HEK293 (cell line): ENCODE results near the gene PDF.

Experiments
- CTCF ChIA-PET: fragments of 350-600 bp; formaldehyde crosslinking; extraction: SDS; loops from one replicate; lab custom pipeline; 2021; ENCODE audit warnings: antibody characterized with exemption; lab: Yijun Ruan, JAX
- POLR2A ChIA-PET: fragments of 300-600 bp; formaldehyde crosslinking; extraction: SDS; loops from one replicate; lab custom pipeline; 2020; ENCODE audit warnings: antibody characterized with exemption, inconsistent platforms; lab: Yijun Ruan, JAX
- H3K27ac ChIP-seq: fragments of 200-500 bp; sonication (Bioruptor generic); 2 replicates; pipeline ENCODE4 v1.5.1; 2014; ENCODE audit warnings: low read depth, low read length, control low read depth, inconsistent platforms; ENCODE audit errors: extremely low read depth
- H3K36me3 ChIP-seq, 2 experiments: fragments of 200-500 bp in 1 of 2; sonication (Bioruptor generic) in 1 of 2; 1 replicate in 1 of 2; 2 replicates in 1 of 2; pipeline ENCODE4 v1.5.1; 2014 to 2017; ENCODE audit warnings: inconsistent platforms in 2 of 2, low read length in 2 of 2; ENCODE audit not compliant: control insufficient read depth in 2 of 2, insufficient read depth in 1 of 2
- H3K4me1 ChIP-seq: fragments of 200-500 bp; sonication (Bioruptor generic); 2 replicates; pipeline ENCODE4 v1.5.1; 2014; ENCODE audit warnings: mild to moderate bottlenecking, low read length, inconsistent platforms; ENCODE audit not compliant: control insufficient read depth, insufficient read depth
- H3K4me3 ChIP-seq: 2 replicates; pipeline ENCODE4 v1.5.1; 2011; ENCODE audit warnings: low read depth, mild to moderate bottlenecking, control low read depth, low read length, moderate library complexity
- H3K9me3 ChIP-seq: fragments of 200-500 bp; sonication (Bioruptor generic); 2 replicates; pipeline ENCODE4 v1.5.1; 2014; ENCODE audit warnings: low read depth, low read length, inconsistent platforms; ENCODE audit not compliant: control insufficient read depth, insufficient read depth
- HOXD13 ChIP-seq: sonication (generic); formaldehyde crosslinking; IDR thresholded peaks from 2 replicates; pipeline ENCODE4 v1.8.0; 2022; ENCODE audit warnings: missing genetic modification reagents, borderline replicate concordance
- IKZF3 ChIP-seq: fragments of 450-650 bp; IDR thresholded peaks from 2 replicates; pipeline ENCODE4 v1.5.0; 2018; ENCODE audit warnings: missing biosample characterization, mild to moderate bottlenecking, missing genetic modification characterization, moderate library complexity
- MYNN ChIP-seq: fragments of 450-650 bp; formaldehyde crosslinking; IDR thresholded peaks from 2 replicates; pipeline ENCODE4 v1.5.1; 2016; ENCODE audit warnings: missing biosample characterization, missing genetic modification characterization, borderline replicate concordance
- SP2 ChIP-seq: fragments of 450-650 bp; formaldehyde crosslinking; IDR thresholded peaks from 2 replicates; pipeline ENCODE4 v1.5.1; 2016; ENCODE audit warnings: missing biosample characterization, missing genetic modification characterization
- WT1 ChIP-seq: fragments of 450-650 bp; formaldehyde crosslinking; IDR thresholded peaks from 2 replicates; pipeline ENCODE4 v1.5.1; 2016; ENCODE audit warnings: missing biosample characterization, missing genetic modification characterization
- ZBTB20 ChIP-seq: fragments of 450-650 bp; formaldehyde crosslinking; IDR thresholded peaks from 2 replicates; pipeline ENCODE4 v1.5.1; 2016; ENCODE audit warnings: missing biosample characterization, missing genetic modification characterization
- ZBTB8A ChIP-seq: fragments of 450-650 bp; formaldehyde crosslinking; IDR thresholded peaks from 2 replicates; pipeline ENCODE4 v1.5.1; 2016; ENCODE audit warnings: missing biosample characterization, missing genetic modification characterization
- ZEB2 ChIP-seq: fragments of 450-650 bp; formaldehyde crosslinking; IDR thresholded peaks from 2 replicates; pipeline ENCODE4 v1.5.1; 2016; ENCODE audit warnings: missing biosample characterization, missing genetic modification characterization
- ZFHX2 ChIP-seq: fragments of 450-650 bp; formaldehyde crosslinking; conservative IDR thresholded peaks from 2 replicates; pipeline ENCODE4 v1.5.1; 2016; ENCODE audit warnings: missing biosample characterization, missing genetic modification characterization
- ZIC2 ChIP-seq: fragments of 450-650 bp; formaldehyde crosslinking; IDR thresholded peaks from 2 replicates; pipeline ENCODE4 v1.5.1; 2016; ENCODE audit warnings: missing biosample characterization, missing genetic modification characterization
- ZNF114 ChIP-seq: fragments of 450-650 bp; formaldehyde crosslinking; IDR thresholded peaks from 2 replicates; pipeline ENCODE4 v1.5.0; 2017; ENCODE audit warnings: missing biosample characterization, missing genetic modification characterization
- ZNF138 ChIP-seq: fragments of 450-650 bp; formaldehyde crosslinking; IDR thresholded peaks from 2 replicates; pipeline ENCODE4 v1.5.1; 2016; ENCODE audit warnings: missing biosample characterization, missing genetic modification characterization, borderline replicate concordance
- ZNF2 ChIP-seq: fragments of 450-650 bp; formaldehyde crosslinking; IDR thresholded peaks from 2 replicates; pipeline ENCODE4 v1.5.1; 2016; ENCODE audit warnings: missing biosample characterization, missing genetic modification characterization
- ZNF239 ChIP-seq: fragments of 450-650 bp; formaldehyde crosslinking; IDR thresholded peaks from 2 replicates; pipeline ENCODE4 v1.5.1; 2016; ENCODE audit warnings: missing biosample characterization, missing genetic modification characterization
- ZNF248 ChIP-seq: fragments of 450-650 bp; formaldehyde crosslinking; IDR thresholded peaks from 2 replicates; pipeline ENCODE4 v1.5.1; 2017; ENCODE audit warnings: missing biosample characterization, missing genetic modification characterization
- ZNF324 ChIP-seq: fragments of 450-650 bp; formaldehyde crosslinking; IDR thresholded peaks from 2 replicates; pipeline ENCODE4 v1.5.1; 2016; ENCODE audit warnings: missing biosample characterization, missing genetic modification characterization
- ZNF341 ChIP-seq: fragments of 450-650 bp; formaldehyde crosslinking; IDR thresholded peaks from 2 replicates; pipeline ENCODE4; 2016; ENCODE audit warnings: low read depth, missing biosample characterization, missing genetic modification characterization
- ZNF354C ChIP-seq: fragments of 450-650 bp; formaldehyde crosslinking; IDR thresholded peaks from 2 replicates; pipeline ENCODE4 v1.5.1; 2016; ENCODE audit warnings: missing biosample characterization, missing genetic modification characterization, low read depth, borderline replicate concordance
- ZNF394 ChIP-seq: fragments of 450-650 bp; formaldehyde crosslinking; IDR thresholded peaks from 2 replicates; pipeline ENCODE4 v1.5.1; 2016; ENCODE audit warnings: missing biosample characterization, missing genetic modification characterization, mild to moderate bottlenecking, moderate library complexity, borderline replicate concordance
- ZNF423 ChIP-seq: fragments of 450-650 bp; formaldehyde crosslinking; IDR thresholded peaks from 2 replicates; pipeline ENCODE4 v1.5.1; 2016; ENCODE audit warnings: missing biosample characterization, missing genetic modification characterization
- ZNF514 ChIP-seq: fragments of 450-650 bp; formaldehyde crosslinking; IDR thresholded peaks from 2 replicates; pipeline ENCODE4 v1.5.1; 2016; ENCODE audit warnings: missing biosample characterization, missing genetic modification characterization
- ZNF530 ChIP-seq: fragments of 450-650 bp; formaldehyde crosslinking; IDR thresholded peaks from 2 replicates; pipeline ENCODE4 v1.5.1; 2016; ENCODE audit warnings: low read depth, missing biosample characterization, missing genetic modification characterization
- ZNF623 ChIP-seq: fragments of 450-650 bp; formaldehyde crosslinking; IDR thresholded peaks from 2 replicates; pipeline ENCODE4 v1.5.1; 2016; ENCODE audit warnings: missing biosample characterization, missing genetic modification characterization
- TF ChIP-seq, protein P1 (sequence below): fragments of 450-650 bp; formaldehyde crosslinking; IDR thresholded peaks from 2 replicates; pipeline ENCODE4 v1.5.1; 2017; ENCODE audit warnings: missing biosample characterization, missing genetic modification characterization
- TF ChIP-seq, protein P2 (sequence below): fragments of 450-650 bp; formaldehyde crosslinking; IDR thresholded peaks from 2 replicates; pipeline ENCODE4 v1.5.1; 2016; ENCODE audit warnings: missing biosample characterization, missing genetic modification characterization
- TF ChIP-seq, protein P3 (sequence below): fragments of 450-650 bp; formaldehyde crosslinking; IDR thresholded peaks from 2 replicates; pipeline ENCODE4 v1.5.1; 2017; ENCODE audit warnings: missing biosample characterization, missing genetic modification characterization

Gene PDF

DNA sequence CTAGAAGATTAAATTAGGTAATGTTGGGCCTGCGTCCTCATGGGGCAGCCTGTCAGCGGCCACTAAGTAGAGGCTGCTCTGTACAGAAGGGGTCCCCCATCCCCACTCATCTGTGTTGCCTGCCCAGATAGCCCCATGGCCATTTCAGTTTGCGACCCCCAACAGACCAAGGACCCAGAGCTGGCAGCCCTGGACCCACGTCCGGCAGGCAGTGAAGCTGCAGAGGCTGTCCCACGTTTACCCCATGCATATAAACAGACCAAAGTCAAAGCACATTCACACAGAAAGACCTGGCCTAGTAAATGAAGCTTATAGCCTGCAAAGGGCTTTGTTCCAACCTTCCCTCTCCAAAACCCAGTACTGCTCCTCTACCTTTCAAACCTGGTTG is 4.6 kb downstream of the PDF start:
- TF ChIP-seq, protein P1, sequence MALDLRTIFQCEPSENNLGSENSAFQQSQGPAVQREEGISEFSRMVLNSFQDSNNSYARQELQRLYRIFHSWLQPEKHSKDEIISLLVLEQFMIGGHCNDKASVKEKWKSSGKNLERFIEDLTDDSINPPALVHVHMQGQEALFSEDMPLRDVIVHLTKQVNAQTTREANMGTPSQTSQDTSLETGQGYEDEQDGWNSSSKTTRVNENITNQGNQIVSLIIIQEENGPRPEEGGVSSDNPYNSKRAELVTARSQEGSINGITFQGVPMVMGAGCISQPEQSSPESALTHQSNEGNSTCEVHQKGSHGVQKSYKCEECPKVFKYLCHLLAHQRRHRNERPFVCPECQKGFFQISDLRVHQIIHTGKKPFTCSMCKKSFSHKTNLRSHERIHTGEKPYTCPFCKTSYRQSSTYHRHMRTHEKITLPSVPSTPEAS (tag by site-specific recombination), result no peak
- TF ChIP-seq ZNF239 (tag by site-specific recombination) (no peak), ZNF423 (tag by site-specific recombination) (no peak), ZNF114 (tag by site-specific recombination) (no peak)
- H3K36me3 ChIP-seq, result peaks cover 25 to 84% of the 10 kb centered on the region in 2 experiments; a peak in 2 of 3 replicates
- ChIA-PET POLR2A (no interaction called here), CTCF (no interaction called here)
- H3K27ac ChIP-seq, result peak overlapping the region; percentile 38; the same call in 1 of the 2 replicates
- no peak overlapping the region for H3K4me3 ChIP-seq
- H3K4me1 ChIP-seq, result peaks cover 8% of the 10 kb centered on the region
- no peaks in the 10 kb centered on the region for H3K9me3 ChIP-seq

DNA sequence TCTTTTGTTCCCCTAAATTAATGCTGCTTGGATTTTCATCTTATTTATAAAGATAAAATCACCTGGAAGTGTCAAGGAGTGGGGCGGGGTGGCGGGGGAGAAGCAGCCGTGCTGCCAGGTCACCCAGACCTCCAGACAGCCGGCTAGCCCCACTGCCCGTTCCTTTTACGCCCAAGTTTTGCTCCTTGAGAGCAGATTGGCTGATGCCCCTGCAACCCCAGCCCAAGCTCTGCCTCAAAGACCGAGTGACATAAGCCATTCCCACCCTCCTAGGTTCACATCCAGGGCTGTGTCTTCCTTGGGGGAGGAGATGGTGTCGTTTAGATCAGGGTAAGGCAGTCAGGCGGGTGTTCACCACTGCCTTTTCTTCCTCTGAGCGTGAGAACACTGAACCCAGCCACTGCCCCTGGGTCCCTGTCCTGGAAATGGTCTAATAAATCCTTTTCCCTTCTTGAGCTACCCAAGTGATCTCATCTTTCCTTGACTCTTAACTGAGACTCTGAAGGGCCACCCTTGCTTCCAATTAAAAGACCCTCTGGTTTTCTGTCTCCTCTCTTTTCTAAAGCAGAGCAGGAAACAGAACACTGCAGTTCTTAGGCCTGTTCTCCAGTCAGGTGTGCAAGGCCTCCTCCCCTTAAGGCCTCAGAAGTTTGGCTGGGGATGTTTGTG is 5.7 kb downstream of the PDF start:
- ChIA-PET POLR2A (interaction anchor here (1.2 kb wide), 1 partner anchor 9 kb away, joined by 6 read pairs; no protein-coding TSS in a partner anchor), CTCF (no interaction called here)

DNA sequence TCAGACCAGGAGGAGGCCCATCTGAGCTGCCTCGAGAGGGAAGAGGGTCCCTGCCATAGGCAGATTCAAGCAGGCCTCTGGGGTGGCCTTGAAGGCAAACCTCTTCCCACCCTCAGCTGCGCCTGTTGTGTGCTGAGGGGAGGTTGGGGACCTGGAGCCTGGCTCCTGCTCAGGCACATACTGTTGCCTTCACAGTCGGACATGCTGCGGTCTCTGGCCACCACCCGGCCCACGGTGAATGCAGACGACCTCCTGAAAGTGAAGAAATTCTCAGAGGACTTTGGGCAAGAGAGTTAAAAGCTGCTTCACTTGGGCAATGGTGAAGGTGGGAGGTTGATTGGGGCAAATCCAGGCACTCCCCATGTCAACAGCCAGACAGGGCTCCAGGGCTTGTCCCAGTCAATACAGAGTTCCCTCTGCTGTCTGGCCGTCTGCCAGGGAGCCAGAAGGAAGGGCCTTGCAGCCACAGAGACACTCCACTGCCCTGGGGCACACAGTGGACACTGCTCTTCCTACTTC is 6.3 kb downstream of the PDF start:
- Histone ChIP-seq H3K27ac (peak overlapping the region; percentile 50), H3K4me1 (peaks cover 8% of the 10 kb centered on the region), H3K4me3 (no peak overlapping the region), H3K36me3 (peaks cover 25 to 95% of the 10 kb centered on the region in 2 experiments; a peak in 2 of 3 replicates), H3K9me3 (no peaks in the 10 kb centered on the region)
- POLR2A ChIA-PET, result interaction anchor here (0.6 to 1.2 kb wide), 2 partner anchors 9 to 12 kb away, joined by 3 to 6 read pairs; no protein-coding TSS in a partner anchor
- CTCF ChIA-PET, result no interaction called here
- TF ChIP-seq, protein P2, sequence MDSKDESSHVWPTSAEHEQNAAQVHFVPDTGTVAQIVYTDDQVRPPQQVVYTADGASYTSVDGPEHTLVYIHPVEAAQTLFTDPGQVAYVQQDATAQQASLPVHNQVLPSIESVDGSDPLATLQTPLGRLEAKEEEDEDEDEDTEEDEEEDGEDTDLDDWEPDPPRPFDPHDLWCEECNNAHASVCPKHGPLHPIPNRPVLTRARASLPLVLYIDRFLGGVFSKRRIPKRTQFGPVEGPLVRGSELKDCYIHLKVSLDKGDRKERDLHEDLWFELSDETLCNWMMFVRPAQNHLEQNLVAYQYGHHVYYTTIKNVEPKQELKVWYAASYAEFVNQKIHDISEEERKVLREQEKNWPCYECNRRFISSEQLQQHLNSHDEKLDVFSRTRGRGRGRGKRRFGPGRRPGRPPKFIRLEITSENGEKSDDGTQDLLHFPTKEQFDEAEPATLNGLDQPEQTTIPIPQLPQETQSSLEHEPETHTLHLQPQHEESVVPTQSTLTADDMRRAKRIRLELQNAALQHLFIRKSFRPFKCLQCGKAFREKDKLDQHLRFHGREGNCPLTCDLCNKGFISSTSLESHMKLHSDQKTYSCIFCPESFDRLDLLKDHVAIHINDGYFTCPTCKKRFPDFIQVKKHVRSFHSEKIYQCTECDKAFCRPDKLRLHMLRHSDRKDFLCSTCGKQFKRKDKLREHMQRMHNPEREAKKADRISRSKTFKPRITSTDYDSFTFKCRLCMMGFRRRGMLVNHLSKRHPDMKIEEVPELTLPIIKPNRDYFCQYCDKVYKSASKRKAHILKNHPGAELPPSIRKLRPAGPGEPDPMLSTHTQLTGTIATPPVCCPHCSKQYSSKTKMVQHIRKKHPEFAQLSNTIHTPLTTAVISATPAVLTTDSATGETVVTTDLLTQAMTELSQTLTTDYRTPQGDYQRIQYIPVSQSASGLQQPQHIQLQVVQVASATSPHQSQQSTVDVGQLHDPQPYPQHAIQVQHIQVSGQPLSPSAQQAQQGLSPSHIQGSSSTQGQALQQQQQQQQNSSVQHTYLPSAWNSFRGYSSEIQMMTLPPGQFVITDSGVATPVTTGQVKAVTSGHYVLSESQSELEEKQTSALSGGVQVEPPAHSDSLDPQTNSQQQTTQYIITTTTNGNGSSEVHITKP (tag by site-specific recombination), result peak; percentile 61
- TF ChIP-seq IKZF3 (tag by site-specific recombination), result peak; percentile 7; the same call in 1 of the 2 replicates
- no peak for TF ChIP-seq ZNF530 (tag by site-specific recombination)
- TF ChIP-seq ZNF354C (tag by site-specific recombination), result no peak
- TF ChIP-seq ZEB2 (tag by site-specific recombination), result no peak
- TF ChIP-seq ZBTB8A (tag by site-specific recombination), result no peak
- TF ChIP-seq ZNF2 (tag by site-specific recombination), result no peak
- TF ChIP-seq ZNF138 (tag by site-specific recombination), result no peak
- no peak; the same call in none of the 2 replicates for TF ChIP-seq ZBTB20 (tag by site-specific recombination)
- TF ChIP-seq ZNF341 (tag by site-specific recombination), result peak; percentile 64
- TF ChIP-seq, protein P3, sequence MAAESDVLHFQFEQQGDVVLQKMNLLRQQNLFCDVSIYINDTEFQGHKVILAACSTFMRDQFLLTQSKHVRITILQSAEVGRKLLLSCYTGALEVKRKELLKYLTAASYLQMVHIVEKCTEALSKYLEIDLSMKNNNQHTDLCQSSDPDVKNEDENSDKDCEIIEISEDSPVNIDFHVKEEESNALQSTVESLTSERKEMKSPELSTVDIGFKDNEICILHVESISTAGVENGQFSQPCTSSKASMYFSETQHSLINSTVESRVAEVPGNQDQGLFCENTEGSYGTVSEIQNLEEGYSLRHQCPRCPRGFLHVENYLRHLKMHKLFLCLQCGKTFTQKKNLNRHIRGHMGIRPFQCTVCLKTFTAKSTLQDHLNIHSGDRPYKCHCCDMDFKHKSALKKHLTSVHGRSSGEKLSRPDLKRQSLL (tag by site-specific recombination), result peak; percentile 75

More for the DNA sequence above, 5.7 kb downstream of the PDF start:
- Histone ChIP-seq H3K4me1 (peaks cover 8% of the 10 kb centered on the region), H3K9me3 (no peaks in the 10 kb centered on the region), H3K36me3 (peaks cover 25 to 95% of the 10 kb centered on the region in 2 experiments; a peak in 2 of 3 replicates), H3K27ac (peak overlapping the region; percentile 50), H3K4me3 (no peak overlapping the region)
- TF ChIP-seq ZNF514 (tag by site-specific recombination), result no peak
- no peak for TF ChIP-seq ZFHX2
- TF ChIP-seq ZNF623, result no peak
- TF ChIP-seq MYNN (tag by site-specific recombination), result peak; percentile 90
- TF ChIP-seq ZNF394 (tag by site-specific recombination), result no peak
- no peak for TF ChIP-seq WT1
- TF ChIP-seq ZNF248 (tag by site-specific recombination), result no peak
- no peak for TF ChIP-seq ZIC2 (tag by site-specific recombination)
- TF ChIP-seq HOXD13 (CRISPR knock-in tag), result no peak
- TF ChIP-seq, protein P1 (tag by site-specific recombination), result no peak
- peak; percentile 27; the same call in 1 of the 2 replicates for TF ChIP-seq SP2 (tag by site-specific recombination)
- TF ChIP-seq ZNF324, result no peak
